GM21825 (cell line): ENCODE results near the gene POLR3E.
"Not testable (repeated sequence)": the region's sequence is repeated elsewhere in the genome, so short reads cannot be mapped to it uniquely, and the experiment has no call there.

Source experiments
- ATAC-seq: cut with Tn5 transposase; IDR thresholded peaks from one replicate; pipeline ENCODE4 v1.9.1; 2021; ENCODE audit warnings: mild to moderate bottlenecking, moderate library complexity; ENCODE audit not compliant: unreplicated experiment

POLR3E gene

GRCh38 chr16:22358000-22358399, 60.8 kb downstream of the POLR3E start:
- no peak for ATAC-seq

GRCh38 chr16:22359679-22360078, 62.5 kb downstream of the POLR3E start:
- no peak for ATAC-seq

GRCh38 chr16:22360963-22361659, 63.9 kb downstream of the POLR3E start:
- ATAC-seq: no peak

DNA sequence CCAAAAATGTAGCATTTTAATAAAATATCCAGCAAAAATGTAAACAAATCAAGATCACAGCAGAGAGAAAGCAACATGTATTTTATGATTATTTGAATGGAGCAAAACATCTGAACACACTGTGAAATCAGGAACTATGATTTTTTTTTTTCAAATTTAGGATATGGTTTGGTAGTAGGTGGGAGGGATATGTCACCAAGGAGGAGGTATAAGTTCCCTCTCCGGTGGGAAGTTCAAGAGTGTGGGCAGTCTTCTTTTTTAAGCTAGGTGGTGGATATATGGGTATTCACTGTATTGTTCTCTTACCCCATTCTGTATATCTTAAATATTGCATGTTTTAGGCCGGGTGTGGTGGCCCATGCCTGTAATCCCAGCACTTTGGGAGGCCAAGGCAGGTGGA, 67.0 kb downstream of the POLR3E start:
- ATAC-seq: no peak

DNA sequence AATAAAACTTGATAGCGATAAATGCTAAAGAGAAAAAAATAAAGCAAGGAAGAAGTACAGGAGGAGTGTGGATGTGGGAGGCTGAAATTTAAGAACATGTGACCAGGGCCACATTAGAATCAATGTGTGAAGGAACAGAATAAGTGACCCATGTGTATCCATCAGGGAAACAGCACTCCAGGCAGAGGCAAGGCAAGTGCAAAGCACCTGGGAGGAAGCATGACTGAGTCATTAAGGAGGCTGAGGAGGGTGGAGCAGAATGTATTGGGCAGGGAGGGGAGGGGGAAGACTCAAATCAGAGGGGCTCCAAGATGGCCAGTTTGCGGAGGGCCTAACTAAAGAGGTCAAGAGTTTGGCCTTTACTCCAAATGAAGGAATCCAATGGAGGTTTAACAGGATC, 69.2 kb downstream of the POLR3E start:
- no peak for ATAC-seq

DNA sequence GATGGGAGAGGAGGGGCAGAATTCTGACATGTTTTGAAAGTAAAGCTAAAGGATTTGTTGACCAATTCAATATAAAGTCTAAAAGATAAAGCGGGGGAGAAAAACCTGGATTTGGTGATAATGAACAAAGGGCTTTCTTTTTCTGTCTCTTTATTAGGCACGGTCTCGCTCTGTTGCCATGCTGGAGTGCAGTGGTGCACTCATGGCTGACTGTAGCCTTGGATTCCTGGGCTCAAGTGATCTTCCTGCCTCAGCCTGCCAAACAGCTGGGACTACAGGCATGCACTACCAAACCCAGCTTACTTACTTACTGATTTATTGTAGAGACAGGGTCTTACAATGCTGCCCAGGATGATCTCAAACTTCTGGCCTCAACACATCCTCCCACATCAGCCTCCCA, 69.7 kb downstream of the POLR3E start:
- ATAC-seq: no peak

GRCh38 chr16:22368200-22368826, 71.1 kb downstream of the POLR3E start:
- not testable (repeated sequence) for ATAC-seq

GRCh38 chr16:22369221-22369811, 72.1 kb downstream of the POLR3E start:
- no peak for ATAC-seq

DNA sequence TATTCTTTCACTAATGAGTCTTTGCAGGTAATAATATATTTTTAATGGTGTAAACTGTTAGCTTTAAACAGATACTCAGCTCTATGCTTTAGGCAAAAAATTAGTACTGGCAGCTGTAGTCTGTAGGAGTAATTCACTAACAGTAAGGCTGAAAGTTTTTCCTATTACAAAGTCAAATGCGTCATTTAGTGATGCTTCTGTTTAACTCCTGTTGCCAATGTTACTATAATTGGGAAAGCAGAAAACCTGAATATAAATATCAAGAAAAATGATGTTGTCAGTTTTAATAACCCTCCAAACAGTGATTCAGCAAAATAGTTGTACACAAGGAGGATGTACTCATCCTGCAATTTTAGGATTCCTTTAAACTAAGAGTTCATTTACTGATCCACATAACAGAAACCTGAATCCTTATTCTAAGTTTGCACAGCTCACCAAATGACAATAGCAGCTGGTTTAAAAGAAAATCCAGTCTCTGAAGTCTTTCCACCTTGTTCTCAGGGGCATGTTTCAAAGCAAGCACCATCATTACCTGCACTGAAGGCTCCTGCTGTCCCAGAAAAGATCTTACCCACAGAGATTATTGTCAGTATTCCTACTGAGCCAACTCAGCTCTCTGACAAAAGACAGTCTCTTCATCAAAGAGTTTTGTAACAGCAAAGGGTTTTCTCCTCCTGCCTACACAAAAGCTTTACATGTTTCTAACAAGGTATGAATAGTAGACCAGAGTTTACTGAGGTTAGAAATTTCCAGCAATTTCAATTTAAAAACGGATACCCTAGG, 73.0 kb downstream of the POLR3E start:
- ATAC-seq: no peak

- no peak for ATAC-seq
These were observed 75.9 kb downstream of the POLR3E start for GRCh38 chr16:22372882-22373661.

DNA sequence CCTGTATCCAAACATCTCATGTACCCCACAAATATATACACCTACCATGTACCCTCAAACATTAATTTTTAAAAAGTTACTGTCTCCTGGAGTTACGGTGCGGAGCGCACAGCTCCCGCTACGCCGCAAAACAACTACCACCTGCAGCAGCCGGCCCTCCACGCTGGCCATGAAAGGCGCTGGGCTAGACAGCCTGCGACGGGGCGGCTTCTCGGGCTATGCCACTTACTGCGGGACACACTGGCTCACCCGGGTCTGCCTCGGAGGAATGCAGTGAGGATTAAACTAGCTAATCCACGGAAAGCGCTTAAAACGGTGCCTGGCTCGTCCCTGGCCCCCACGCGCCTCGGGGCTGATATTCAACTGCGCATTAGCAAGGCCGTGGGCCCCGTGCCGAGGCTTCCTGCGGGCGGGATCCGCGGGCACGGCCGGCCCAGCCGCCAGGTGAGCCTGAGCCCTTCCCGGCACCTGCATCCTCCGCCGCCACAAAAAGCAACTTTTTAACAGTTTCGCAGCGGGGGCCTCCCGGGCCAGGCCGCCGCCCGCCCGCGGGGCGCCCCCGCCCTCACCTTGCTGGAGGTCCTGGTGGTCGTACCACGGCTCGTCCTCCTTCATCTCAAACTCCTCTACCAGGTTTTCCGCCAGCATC, 76.6 kb downstream of the POLR3E start:
- peak; percentile 22 for ATAC-seq

GRCh38 chr16:22374311-22375116, 77.3 kb downstream of the POLR3E start, which contains the start of gene CDR2:
CDR2 (minus strand) TSS chr16:22374619; CDS start chr16:22374309, 310 bp downstream.
- ATAC-seq: peak; percentile 84

DNA sequence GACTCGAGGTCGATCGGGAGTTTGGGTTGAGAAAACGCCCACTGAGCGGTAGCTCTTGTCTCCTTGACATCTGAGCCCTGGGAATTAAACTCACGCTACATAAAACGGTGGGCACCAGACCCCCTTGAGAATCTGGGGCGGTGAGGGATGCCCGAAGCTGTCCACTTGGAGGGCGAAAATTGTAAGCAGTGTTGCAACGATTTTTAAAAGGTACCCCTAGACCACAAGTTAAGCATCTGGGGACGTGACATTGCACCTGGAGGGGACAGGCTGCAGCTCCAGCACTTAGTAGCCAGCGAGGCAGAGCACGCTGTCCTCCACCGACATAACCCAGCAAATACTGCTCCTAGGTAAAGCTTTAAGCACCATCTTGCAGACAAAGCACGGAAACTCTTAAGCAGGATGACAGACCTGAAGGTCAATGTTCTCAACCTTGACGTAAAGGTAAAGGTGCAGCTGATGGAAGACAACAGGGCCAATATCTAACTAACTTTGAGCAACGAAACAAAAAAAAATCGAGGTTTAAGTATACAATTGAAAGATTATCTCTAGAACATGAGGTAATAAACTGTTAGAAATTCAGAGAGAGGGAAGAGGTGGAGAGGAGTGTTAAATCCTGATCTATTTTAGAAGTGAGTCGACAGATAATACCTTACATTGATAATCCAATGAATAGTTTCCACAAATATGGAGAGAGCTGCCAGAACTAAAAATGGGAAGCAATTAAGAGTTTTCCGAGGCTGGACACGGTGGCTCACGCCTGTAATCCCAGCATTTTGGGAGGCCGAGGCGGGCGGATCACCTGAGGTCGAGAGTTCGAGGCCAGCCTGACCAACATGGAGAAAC, 78.1 kb downstream of the POLR3E start:
- no peak for ATAC-seq

DNA sequence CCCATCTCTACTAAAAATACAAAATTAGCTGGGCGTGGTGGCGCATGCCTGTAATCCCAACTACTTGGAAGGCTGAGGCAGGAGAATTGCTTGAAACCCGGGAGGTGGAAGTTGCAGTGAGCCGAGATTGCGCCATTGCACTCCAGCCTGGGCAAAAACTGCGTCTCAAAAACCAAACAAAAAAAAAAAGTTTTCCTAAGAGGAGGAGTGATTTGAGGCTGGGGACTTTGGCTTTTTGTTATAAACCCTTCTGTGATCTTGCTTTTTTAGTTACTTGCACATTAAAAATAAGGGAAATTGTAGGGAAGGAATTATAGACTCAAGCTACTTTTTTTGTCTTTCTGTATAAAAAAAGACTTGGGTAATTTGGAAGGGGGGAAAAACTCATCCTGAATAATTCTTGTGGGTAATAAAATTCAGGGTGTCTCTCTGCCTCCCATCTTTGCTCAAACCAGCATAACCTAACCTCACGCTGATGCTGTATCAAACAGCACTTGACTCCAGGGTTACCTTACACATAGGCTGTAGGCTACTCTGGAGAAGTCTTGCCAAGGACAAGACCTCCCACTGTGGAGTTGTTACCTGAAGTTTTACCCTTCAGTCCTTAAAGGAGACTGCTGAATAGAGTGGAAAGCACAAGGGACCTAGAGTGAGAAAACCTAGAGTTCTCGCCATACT, 78.9 kb downstream of the POLR3E start:
- no peak for ATAC-seq

DNA sequence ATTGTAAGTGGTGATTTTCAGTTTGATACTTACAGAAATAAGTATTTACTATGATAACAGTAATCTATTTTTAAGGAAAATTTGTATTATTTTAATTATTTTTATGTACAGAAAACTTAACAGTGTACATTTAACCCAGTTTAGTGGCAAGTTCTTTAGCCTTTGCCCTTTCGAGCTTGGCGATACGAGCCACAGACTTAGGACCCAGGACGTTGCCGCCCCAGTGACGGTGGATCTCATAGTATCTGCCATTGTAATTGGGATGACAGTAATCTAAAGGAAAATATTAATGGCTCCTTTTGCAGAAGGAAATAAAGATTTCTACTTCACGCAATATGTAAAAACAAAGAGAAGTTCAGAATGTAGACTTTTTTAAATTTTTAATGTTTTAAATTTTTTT, 82.4 kb downstream of the POLR3E start:
- no peak for ATAC-seq

DNA sequence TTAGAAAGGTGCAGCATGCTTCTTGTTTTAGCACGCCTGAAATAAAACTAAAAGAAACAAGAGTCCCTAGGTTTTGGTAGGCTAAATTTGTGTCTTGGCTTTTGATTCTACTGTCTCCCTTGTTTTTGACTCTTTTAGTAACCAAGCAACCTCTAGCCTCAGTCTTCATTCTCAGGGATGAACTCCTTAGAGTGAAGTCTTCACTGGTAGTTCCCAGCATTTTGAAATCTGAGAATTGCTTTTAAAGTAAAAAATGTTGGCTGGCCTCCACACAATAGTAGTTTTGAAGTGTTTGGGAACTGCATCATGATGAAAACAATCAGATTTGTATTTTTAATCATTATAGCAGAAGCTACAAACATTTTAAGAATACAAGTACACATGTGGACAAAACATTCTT, 83.3 kb downstream of the POLR3E start:
- ATAC-seq: no peak

DNA sequence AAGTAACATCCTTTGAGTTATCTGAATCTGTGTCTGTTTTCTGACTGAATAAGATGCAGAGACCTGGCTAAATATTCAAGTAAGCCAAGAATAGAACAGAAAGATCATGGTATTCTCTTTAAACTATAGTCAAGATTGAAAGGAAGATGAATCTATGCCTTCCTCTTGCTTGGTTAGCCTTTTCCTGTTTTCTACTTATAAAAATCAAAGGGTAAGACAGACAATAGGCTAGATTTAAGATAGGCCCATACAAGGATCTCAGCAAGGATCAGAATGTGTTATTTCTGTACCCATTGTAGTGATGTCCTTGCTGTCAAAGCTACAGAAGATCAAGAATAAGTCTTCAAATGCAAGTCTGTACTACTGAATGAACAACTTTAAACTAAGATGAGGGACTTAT, 84.2 kb downstream of the POLR3E start:
- ATAC-seq: no peak

DNA sequence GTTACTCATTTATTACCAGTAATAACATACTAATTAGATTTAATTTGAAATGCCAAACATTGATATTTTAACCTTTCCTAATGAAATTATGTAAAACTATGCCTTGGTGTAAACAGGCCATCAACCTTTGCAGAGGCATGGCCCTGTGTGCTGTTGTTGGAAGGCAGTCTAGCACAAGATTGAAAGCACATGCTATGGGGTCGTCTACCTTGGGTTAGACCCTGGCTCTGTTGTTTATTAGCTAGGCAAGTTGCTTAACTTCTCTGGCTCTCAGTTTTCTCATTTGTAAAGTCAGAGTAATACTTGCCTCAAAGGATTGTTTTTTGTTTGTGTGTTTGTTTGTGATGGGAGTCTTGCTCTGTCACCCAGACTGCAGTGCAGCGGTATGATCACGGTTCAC, 86.6 kb downstream of the POLR3E start:
- ATAC-seq: no peak
